CD4-positive, alpha-beta memory T cell (primary cell): ENCODE results near the gene GOSR2. TPM values are rescaled to one million over a fixed set of nuclear protein-coding genes. Genes with fewer than 3 reads are reported as not detected.
A peak's percentile ranks its signal among the peaks of the same experiment; 100 is the strongest.
"Not testable (repeated sequence)": the region's sequence is repeated elsewhere in the genome, so short reads cannot be mapped to it uniquely, and the experiment has no call there.

Experiments used
- CTCF ChIA-PET: fragments of 350-600 bp; sonication (Branson Sonifier 250); formaldehyde crosslinking; loops from one replicate; lab custom pipeline; 2021; ENCODE audit warnings: inconsistent platforms; ENCODE audit not compliant: partially characterized antibody; lab: Charles Lee
- POLR2A ChIA-PET: fragments of 350-600 bp; sonication (Branson Sonifier 250); formaldehyde crosslinking; loops from one replicate; lab custom pipeline; 2021; ENCODE audit not compliant: partially characterized antibody; lab: Charles Lee
- DNase-seq, 5 donors: peaks; one replicate each; pipeline versions ENCODE4 v3.0.0 to v3.0.0-alpha.2; 2020 to 2022; ENCODE audit warnings: mixed read lengths in 1 of 5
- H3K27ac ChIP-seq: one replicate; pipeline ENCODE4 v1.7.0; 2013; ENCODE audit warnings: low read depth, low read length
- H3K27me3 ChIP-seq: 2 replicates; pipeline ENCODE4 v1.7.0; 2013; ENCODE audit warnings: mild to moderate bottlenecking, low read length, moderate library complexity; ENCODE audit not compliant: insufficient read depth
- H3K36me3 ChIP-seq: 2 replicates; pipeline ENCODE4 v1.7.0; 2013; ENCODE audit warnings: mild to moderate bottlenecking, low read length, moderate library complexity; ENCODE audit not compliant: insufficient read depth
- H3K4me1 ChIP-seq: 2 replicates; pipeline ENCODE4 v1.7.0; 2013; ENCODE audit warnings: mild to moderate bottlenecking, low read length, moderate library complexity; ENCODE audit not compliant: insufficient read depth
- H3K4me3 ChIP-seq, 2 donors: one replicate each; pipeline ENCODE4 v1.7.0; 2013; ENCODE audit warnings: low read length in 2 of 2, mild to moderate bottlenecking in 1 of 2
- H3K9me3 ChIP-seq, 2 donors: one replicate each; pipeline ENCODE4 v1.7.0; 2013; ENCODE audit warnings: low read length in 2 of 2, control low read depth in 1 of 2; ENCODE audit not compliant: control insufficient read depth in 1 of 2
- H3K27ac Mint-ChIP-seq, 7 donors: one replicate each; pipeline ENCODE4 v1.8.0; 2020 to 2021; ENCODE audit warnings: mixed read lengths in 7 of 7, mild to moderate bottlenecking in 6 of 7, inconsistent platforms in 3 of 7, moderate library complexity in 3 of 7
- H3K27me3 Mint-ChIP-seq, 2 donors: one replicate each; pipeline ENCODE4 v1.8.0; 2020 to 2021; ENCODE audit warnings: mixed read lengths in 2 of 2
- H3K36me3 Mint-ChIP-seq, 2 donors: one replicate each; pipeline ENCODE4 v1.8.0; 2020 to 2021; ENCODE audit warnings: mixed read lengths in 2 of 2, inconsistent platforms in 1 of 2, mild to moderate bottlenecking in 1 of 2
- H3K4me1 Mint-ChIP-seq, 4 donors: one replicate each; pipeline ENCODE4 v1.8.0; 2020 to 2021; ENCODE audit warnings: mixed read lengths in 4 of 4, mild to moderate bottlenecking in 1 of 4
- H3K4me3 Mint-ChIP-seq, 8 donors: one replicate each; pipeline ENCODE4 v1.8.0; 2020 to 2021; ENCODE audit warnings: mixed read lengths in 8 of 8, mild to moderate bottlenecking in 7 of 8, moderate library complexity in 6 of 8, inconsistent platforms in 3 of 8
- H3K9me3 Mint-ChIP-seq, 8 donors: one replicate each; pipeline ENCODE4 v1.8.0; 2020 to 2021; ENCODE audit warnings: mixed read lengths in 8 of 8, mild to moderate bottlenecking in 5 of 8, inconsistent platforms in 3 of 8, moderate library complexity in 1 of 8
- intact Hi-C: fragments of 100-400 bp; cut with micrococcal nuclease; formaldehyde crosslinking; loops from one replicate; pipeline ENCODE4 v1.15.1; 2023
- polyA plus RNA-seq, 2 donors: library from polyadenylated mRNA; unstranded; fragments of 300-500 nt; fragmentation: Illumina TruSeq; gene quantifications; one replicate each; pipeline ENCODE4 v1.2.3, GENCODE V29; 2021
- total RNA-seq, 2 experiments: library from RNA; stranded (reverse); gene quantifications; one replicate each; pipeline ENCODE4 v1.2.3, GENCODE V29; 2021

The GOSR2 gene
- total and polyA plus RNA-seq, 4 experiments from 2014 or later, result 51.7 to 96.9 (median 72.1) TPM

DNA sequence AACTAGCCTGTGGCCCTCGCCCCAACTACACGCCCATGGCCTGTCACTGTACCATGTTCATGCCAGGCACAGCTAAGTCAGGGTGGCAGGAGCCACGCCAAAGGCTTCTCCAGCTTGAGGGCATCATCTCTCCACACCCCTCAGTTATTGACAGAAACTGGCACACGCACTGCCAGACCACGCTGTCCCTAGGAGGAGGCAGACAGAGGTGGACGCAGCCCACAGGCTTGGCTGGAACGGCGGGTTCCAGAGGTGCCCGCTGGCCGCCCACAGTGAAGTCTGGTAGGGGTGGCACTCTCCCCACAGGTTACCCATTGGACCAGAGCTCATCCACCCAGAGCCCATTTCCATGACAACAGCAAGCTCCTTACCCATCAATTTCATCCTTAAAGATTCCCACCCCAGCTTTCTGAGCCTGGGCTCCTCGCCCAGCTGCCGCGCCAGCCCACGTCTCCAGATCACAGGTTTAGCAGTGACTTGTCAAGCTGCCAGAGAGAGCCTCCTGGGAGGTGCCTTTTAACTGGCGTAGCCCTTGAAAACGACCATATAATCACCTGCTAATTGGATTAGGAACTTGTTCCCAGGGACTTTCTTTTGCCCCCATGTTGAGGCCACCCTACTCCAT, 28.1 kb downstream of the GOSR2 start:
- no peaks in the 10 kb centered on the region for H3K4me1 Mint-ChIP-seq
- CTCF ChIA-PET, result interaction anchor here (3.5 kb wide), 1 partner anchor 9 kb away, joined by 22 read pairs; no protein-coding TSS in a partner anchor
- H3K4me3 Mint-ChIP-seq, result no peak overlapping the region
- H3K36me3 ChIP-seq, result peaks cover 4% of the 10 kb centered on the region
- POLR2A ChIA-PET, result no interaction called here
- H3K9me3 ChIP-seq, result no peaks in the 10 kb centered on the region
- no peak for DNase-seq
- H3K27me3 ChIP-seq, result no peaks in the 10 kb centered on the region
- no peaks in the 10 kb centered on the region for H3K9me3 Mint-ChIP-seq
- H3K27ac ChIP-seq, result no peak overlapping the region
- no peaks in the 10 kb centered on the region for H3K4me1 ChIP-seq
- peaks cover 0 to 1% of the 10 kb centered on the region in 2 donors for H3K27me3 Mint-ChIP-seq
- no peak overlapping the region for H3K4me3 ChIP-seq
- intact Hi-C loops, result no loop called here
- H3K36me3 Mint-ChIP-seq, result peaks cover 8 to 10% of the 10 kb centered on the region in 2 donors
- H3K27ac Mint-ChIP-seq, result no peak overlapping the region

DNA sequence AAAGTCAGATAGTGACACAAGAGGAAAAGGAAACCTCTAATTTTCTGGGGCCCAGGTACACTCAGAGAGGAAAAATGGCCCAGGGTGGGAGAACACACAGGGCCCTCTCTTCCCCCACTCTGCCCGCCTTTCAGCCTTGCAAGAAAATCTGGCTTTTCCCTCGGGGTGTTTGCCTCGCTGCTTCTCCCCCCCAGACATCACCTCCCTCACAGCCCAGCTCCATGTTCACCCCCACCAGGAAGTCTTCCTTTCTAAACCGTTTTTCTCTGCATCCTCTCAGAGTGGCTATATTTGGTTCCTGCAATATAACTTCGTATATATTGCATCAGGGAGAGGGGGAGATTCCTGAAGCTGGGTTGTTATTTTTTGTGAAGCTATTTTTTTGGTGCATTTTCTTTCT, 28.7 kb downstream of the GOSR2 start:
- peaks cover 4% of the 10 kb centered on the region for H3K36me3 ChIP-seq
- H3K27ac ChIP-seq, result no peak overlapping the region
- H3K9me3 ChIP-seq, result no peaks in the 10 kb centered on the region
- intact Hi-C loops, result no loop called here
- Mint-ChIP-seq H3K27me3 (peaks cover 0 to 1% of the 10 kb centered on the region in 2 donors), H3K36me3 (peaks cover 10% of the 10 kb centered on the region in 2 donors), H3K4me1 (no peaks in the 10 kb centered on the region), H3K9me3 (no peaks in the 10 kb centered on the region), H3K27ac (no peak overlapping the region), H3K4me3 (no peak overlapping the region)
- CTCF ChIA-PET, result interaction anchor here (1.0 to 3.5 kb wide), 2 partner anchors 10 to 12 kb away, joined by 3 to 22 read pairs; no protein-coding TSS in a partner anchor
- H3K4me1 ChIP-seq, result no peaks in the 10 kb centered on the region
- DNase-seq, result no peak
- no peaks in the 10 kb centered on the region for H3K27me3 ChIP-seq
- POLR2A ChIA-PET, result no interaction called here
- H3K4me3 ChIP-seq, result no peak overlapping the region

DNA sequence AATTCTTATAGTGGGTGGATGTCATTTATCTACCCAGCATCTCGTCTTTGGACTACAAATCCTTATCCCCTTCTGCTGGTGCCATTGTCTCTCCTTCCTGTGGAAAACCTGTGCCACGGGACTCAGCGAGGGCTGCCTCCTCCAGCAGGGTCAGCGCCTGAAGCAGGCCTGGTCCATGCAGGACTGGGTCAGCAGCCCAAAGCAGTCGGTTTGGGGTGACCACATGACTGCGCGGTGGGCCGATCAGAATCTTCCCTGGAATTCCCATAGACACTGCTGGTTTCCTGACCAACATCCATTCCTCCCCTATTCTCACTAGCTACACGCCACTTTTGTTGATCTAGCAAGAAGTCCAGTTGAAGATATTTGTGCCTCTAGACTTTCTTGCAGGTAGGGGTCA, 29.2 kb downstream of the GOSR2 start:
- Mint-ChIP-seq H3K27ac (peak overlapping the region in 1 of 7 donors; percentile 66), H3K9me3 (no peaks in the 10 kb centered on the region), H3K36me3 (peaks cover 10 to 12% of the 10 kb centered on the region in 2 donors), H3K4me3 (no peak overlapping the region), H3K4me1 (no peaks in the 10 kb centered on the region), H3K27me3 (peaks cover 0 to 1% of the 10 kb centered on the region in 2 donors)
- H3K27ac ChIP-seq, result no peak overlapping the region
- H3K4me1 ChIP-seq, result no peaks in the 10 kb centered on the region
- CTCF ChIA-PET, result interaction anchor here (1.0 to 3.5 kb wide), 2 partner anchors 10 to 13 kb away, joined by 3 to 22 read pairs; no protein-coding TSS in a partner anchor
- peaks cover 4% of the 10 kb centered on the region for H3K36me3 ChIP-seq
- H3K9me3 ChIP-seq, result no peaks in the 10 kb centered on the region
- POLR2A ChIA-PET, result no interaction called here
- DNase-seq, result no peak
- intact Hi-C loops, result no loop called here
- no peak overlapping the region for H3K4me3 ChIP-seq
- H3K27me3 ChIP-seq, result no peaks in the 10 kb centered on the region

DNA sequence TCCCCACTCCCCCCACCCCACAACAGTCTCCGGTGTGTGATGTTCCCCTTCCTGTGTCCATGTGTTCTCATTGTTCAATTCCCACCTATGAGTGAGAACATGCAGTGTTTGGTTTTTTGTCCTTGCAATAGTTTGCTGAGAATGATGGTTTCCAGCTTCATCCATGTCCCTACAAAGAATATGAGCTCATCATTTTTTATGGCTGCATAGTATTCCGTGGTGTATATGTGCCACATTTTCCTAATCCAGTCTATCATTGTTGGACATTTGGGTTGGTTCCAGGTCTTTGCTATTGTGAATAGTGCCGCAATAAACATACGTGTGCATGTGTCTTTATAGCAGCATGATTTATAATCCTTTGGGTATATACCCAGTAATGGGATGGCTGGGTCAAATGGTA, 30.2 kb downstream of the GOSR2 start:
- H3K27me3 ChIP-seq, H3K9me3 Mint-ChIP-seq, H3K4me1 Mint-ChIP-seq, H3K4me1 ChIP-seq, H3K4me3 ChIP-seq, DNase-seq, intact Hi-C loops, H3K9me3 ChIP-seq, H3K27me3 Mint-ChIP-seq, H3K27ac ChIP-seq, H3K27ac Mint-ChIP-seq, H3K36me3 ChIP-seq, H3K4me3 Mint-ChIP-seq, POLR2A ChIA-PET: not testable (repeated sequence)
- CTCF ChIA-PET, result interaction anchor here (3.5 kb wide), 1 partner anchor 11 kb away, joined by 22 read pairs; no protein-coding TSS in a partner anchor
- H3K36me3 Mint-ChIP-seq, result peaks cover 13 to 22% of the 10 kb centered on the region in 2 donors

DNA sequence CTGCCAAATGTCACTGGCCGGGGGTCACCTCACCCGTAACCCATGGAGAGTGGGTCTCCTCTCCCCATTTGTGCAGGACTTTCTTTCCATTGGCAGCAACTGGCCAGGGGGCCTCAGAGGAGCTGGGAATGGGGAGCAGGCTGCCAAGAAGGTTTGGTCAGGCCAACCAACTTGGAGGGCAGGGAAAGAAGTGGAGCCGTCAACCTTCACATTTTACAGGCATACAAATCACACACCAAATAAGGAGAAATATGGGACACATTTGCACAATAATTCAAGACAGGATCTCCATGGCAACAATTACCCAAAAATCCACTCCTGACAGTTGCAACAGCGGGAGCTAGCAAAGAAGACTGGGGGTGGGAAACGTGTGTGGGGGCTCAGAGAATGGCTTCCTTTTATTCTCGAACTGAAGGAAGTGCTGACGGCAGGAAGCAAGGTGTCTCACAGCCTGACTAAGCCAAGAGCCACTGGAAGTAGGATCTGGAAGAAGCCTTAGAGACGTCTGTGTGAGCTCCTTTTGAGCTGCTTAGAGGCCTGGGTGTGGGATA, 35.2 kb downstream of the GOSR2 start:
- DNase-seq, result no peak
- Histone ChIP-seq H3K4me3 (no peak overlapping the region), H3K9me3 (no peaks in the 10 kb centered on the region), H3K4me1 (peaks cover 6% of the 10 kb centered on the region), H3K27me3 (no peaks in the 10 kb centered on the region), H3K27ac (no peak overlapping the region), H3K36me3 (peaks cover 4% of the 10 kb centered on the region)
- ChIA-PET CTCF (no interaction called here), POLR2A (no interaction called here)
- H3K36me3 Mint-ChIP-seq, result peaks cover 9 to 40% of the 10 kb centered on the region in 2 donors
- H3K27me3 Mint-ChIP-seq, result no peaks in the 10 kb centered on the region
- peaks cover 4 to 5% (median 4%) of the 10 kb centered on the region in 4 donors for H3K4me1 Mint-ChIP-seq
- intact Hi-C loops, result no loop called here
- H3K4me3 Mint-ChIP-seq, result no peak overlapping the region
- peaks cover 0 to 5% (median 4%) of the 10 kb centered on the region in 8 donors for H3K9me3 Mint-ChIP-seq
- H3K27ac Mint-ChIP-seq, result no peak overlapping the region

DNA sequence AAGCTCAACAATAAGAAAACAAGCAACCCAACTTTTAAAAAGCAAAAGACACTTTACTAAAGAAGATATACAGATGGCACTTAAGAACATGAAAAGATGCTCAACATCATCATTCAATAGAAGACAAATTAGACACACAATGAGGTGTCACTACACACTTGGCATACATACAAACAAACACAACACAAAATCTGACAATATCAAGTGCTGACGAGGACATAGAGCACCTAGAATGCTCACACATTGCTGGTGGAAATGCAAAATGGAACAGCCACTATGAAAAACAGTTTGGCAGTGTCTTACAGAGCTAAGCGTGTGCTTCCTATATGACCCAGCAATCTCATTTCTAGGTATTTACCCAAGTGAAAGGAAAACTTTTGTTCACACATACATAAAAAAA, 37.2 kb downstream of the GOSR2 start:
- no peaks in the 10 kb centered on the region for H3K27me3 ChIP-seq
- H3K36me3 ChIP-seq, result peaks cover 4% of the 10 kb centered on the region
- no peak overlapping the region for H3K4me3 ChIP-seq
- ChIA-PET POLR2A (no interaction called here), CTCF (interaction anchor here (0.6 to 1.7 kb wide), 2 partner anchors 19 to 137 kb away, joined by 3 read pairs; no protein-coding TSS in a partner anchor)
- Mint-ChIP-seq H3K4me1 (peaks cover 4 to 5% (median 4%) of the 10 kb centered on the region in 4 donors), H3K27ac (no peak overlapping the region), H3K4me3 (peak overlapping the region in 1 of 8 donors; percentile 55), H3K9me3 (peaks cover 0 to 5% (median 4%) of the 10 kb centered on the region in 8 donors), H3K36me3 (peaks cover 9 to 46% of the 10 kb centered on the region in 2 donors), H3K27me3 (no peaks in the 10 kb centered on the region)
- no peaks in the 10 kb centered on the region for H3K9me3 ChIP-seq
- DNase-seq, result no peak
- no peak overlapping the region for H3K27ac ChIP-seq
- peaks cover 6% of the 10 kb centered on the region for H3K4me1 ChIP-seq
- intact Hi-C loops, result no loop called here

DNA sequence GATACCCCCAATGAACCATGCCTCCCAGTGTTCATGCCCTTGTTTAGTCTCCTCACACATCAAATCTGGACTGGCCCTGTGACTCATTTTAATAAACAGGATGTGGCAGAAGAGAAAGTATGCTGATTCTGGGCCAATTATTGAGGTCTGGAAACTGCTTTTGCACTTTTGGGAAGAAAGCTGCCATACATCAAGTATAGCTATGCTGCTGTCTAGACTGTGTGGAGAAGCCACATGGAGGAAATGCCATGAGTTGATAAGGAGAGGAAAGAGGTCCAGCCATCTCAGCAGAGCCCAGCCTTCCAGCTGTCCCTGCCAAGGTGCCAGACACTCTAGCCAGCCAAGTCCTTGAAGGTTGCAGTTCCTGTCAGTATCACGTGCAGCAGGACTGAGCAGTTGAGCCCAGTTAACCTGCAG, 39.4 kb downstream of the GOSR2 start:
- H3K9me3 ChIP-seq, result no peaks in the 10 kb centered on the region
- no peaks in the 10 kb centered on the region for H3K36me3 ChIP-seq
- H3K4me1 ChIP-seq, result peaks cover 6% of the 10 kb centered on the region
- no peak overlapping the region for H3K4me3 ChIP-seq
- H3K27ac Mint-ChIP-seq, result no peak overlapping the region
- DNase-seq, result no peak
- H3K27me3 ChIP-seq, result no peaks in the 10 kb centered on the region
- H3K4me1 Mint-ChIP-seq, result peaks cover 4 to 5% (median 4%) of the 10 kb centered on the region in 4 donors
- POLR2A ChIA-PET, result interaction anchor here (0.7 kb wide), 2 partner anchors 120 to 768 kb away, joined by 3 to 4 read pairs; no protein-coding TSS in a partner anchor
- H3K9me3 Mint-ChIP-seq, result peaks cover 0 to 5% (median 4%) of the 10 kb centered on the region in 8 donors
- H3K36me3 Mint-ChIP-seq, result peaks cover 7 to 47% of the 10 kb centered on the region in 2 donors
- no peak overlapping the region for H3K27ac ChIP-seq
- no peaks in the 10 kb centered on the region for H3K27me3 Mint-ChIP-seq
- intact Hi-C loops, result no loop called here
- H3K4me3 Mint-ChIP-seq, result peak overlapping the region in 1 of 8 donors; percentile 11
- CTCF ChIA-PET, result no interaction called here
